ENCODE measurements around the gene TBC1D22A. TPM values are rescaled to one million over a fixed set of nuclear protein-coding genes. Genes with fewer than 3 reads are reported as not detected.

TBC1D22A gene
- total RNA-seq, 1 experiment from 2014 or later = 27.6 TPM

GRCh38 chr22:46764140-46764680, 1.8 kb downstream of the TBC1D22A start:
- H3K4me3 Mint-ChIP-seq (ENCODE audit: low read depth, unreplicated experiment) = peak overlapping the region; percentile 26
- no TSS peak for BruUV-seq (replicated peaks)
- intact Hi-C loops (cut with micrococcal nuclease; ENCODE audit: unreplicated experiment) = no loop called here
- no peaks in the 10 kb centered on the region for H3K9me3 Mint-ChIP-seq (ENCODE audit: low read depth, unreplicated experiment)
- TF ChIP-seq CTCF (IDR thresholded peaks at IDR 0.05; ENCODE audit: unreplicated experiment) = no peak
- peaks cover 46% of the 10 kb centered on the region for H3K4me1 Mint-ChIP-seq (ENCODE audit: low read depth, unreplicated experiment)
- H3K27me3 Mint-ChIP-seq (ENCODE audit: unreplicated experiment) = no peaks in the 10 kb centered on the region
- H3K36me3 Mint-ChIP-seq (ENCODE audit: insufficient read depth, unreplicated experiment) = peaks cover 26% of the 10 kb centered on the region
- DNase-seq = no peak
- no peak overlapping the region for H3K27ac Mint-ChIP-seq (ENCODE audit: unreplicated experiment)
- CTCF ChIA-PET = no interaction called here

- DNase-seq = no peak
- intact Hi-C loops (cut with micrococcal nuclease; ENCODE audit: unreplicated experiment) = no loop called here
- Mint-ChIP-seq H3K4me3 (ENCODE audit: low read depth, unreplicated experiment) (no peak overlapping the region), H3K36me3 (ENCODE audit: insufficient read depth, unreplicated experiment) (peaks cover 26% of the 10 kb centered on the region), H3K9me3 (ENCODE audit: low read depth, unreplicated experiment) (no peaks in the 10 kb centered on the region), H3K4me1 (ENCODE audit: low read depth, unreplicated experiment) (peaks cover 53% of the 10 kb centered on the region), H3K27ac (ENCODE audit: unreplicated experiment) (no peak overlapping the region), H3K27me3 (ENCODE audit: unreplicated experiment) (no peaks in the 10 kb centered on the region)
- no peak for TF ChIP-seq CTCF (IDR thresholded peaks at IDR 0.05; ENCODE audit: unreplicated experiment)
- CTCF ChIA-PET = no interaction called here
- TSS peak; percentile 43 for BruUV-seq (replicated peaks)
Measured at GRCh38 chr22:46764779-46765485, 2.5 kb downstream of the TBC1D22A start.

GRCh38 chr22:46766611-46767010, 4.2 kb downstream of the TBC1D22A start:
- Mint-ChIP-seq H3K4me1 (ENCODE audit: low read depth, unreplicated experiment) (peaks cover 43% of the 10 kb centered on the region), H3K27me3 (ENCODE audit: unreplicated experiment) (no peaks in the 10 kb centered on the region), H3K4me3 (ENCODE audit: low read depth, unreplicated experiment) (no peak overlapping the region), H3K36me3 (ENCODE audit: insufficient read depth, unreplicated experiment) (peaks cover 19% of the 10 kb centered on the region), H3K9me3 (ENCODE audit: low read depth, unreplicated experiment) (no peaks in the 10 kb centered on the region), H3K27ac (ENCODE audit: unreplicated experiment) (no peak overlapping the region)
- no peak for TF ChIP-seq CTCF (IDR thresholded peaks at IDR 0.05; ENCODE audit: unreplicated experiment)
- intact Hi-C loops (cut with micrococcal nuclease; ENCODE audit: unreplicated experiment) = no loop called here
- CTCF ChIA-PET = no interaction called here
- no peak for DNase-seq
- BruUV-seq (replicated peaks) = no TSS peak

GRCh38 chr22:46767249-46767985, 5.0 kb downstream of the TBC1D22A start:
- CTCF ChIA-PET = no interaction called here
- intact Hi-C loops (cut with micrococcal nuclease; ENCODE audit: unreplicated experiment) = no loop called here
- H3K27me3 Mint-ChIP-seq (ENCODE audit: unreplicated experiment) = no peaks in the 10 kb centered on the region
- no peak overlapping the region for H3K4me3 Mint-ChIP-seq (ENCODE audit: low read depth, unreplicated experiment)
- peaks cover 10% of the 10 kb centered on the region for H3K36me3 Mint-ChIP-seq (ENCODE audit: insufficient read depth, unreplicated experiment)
- TF ChIP-seq CTCF (IDR thresholded peaks at IDR 0.05; ENCODE audit: unreplicated experiment) = no peak
- no peak overlapping the region for H3K27ac Mint-ChIP-seq (ENCODE audit: unreplicated experiment)
- BruUV-seq (replicated peaks) = no TSS peak
- H3K4me1 Mint-ChIP-seq (ENCODE audit: low read depth, unreplicated experiment) = peaks cover 35% of the 10 kb centered on the region
- DNase-seq = no peak
- H3K9me3 Mint-ChIP-seq (ENCODE audit: low read depth, unreplicated experiment) = no peaks in the 10 kb centered on the region
